ENCODE measurements around the gene BICD2. TPM values are rescaled to one million over a fixed set of nuclear protein-coding genes. Genes with fewer than 3 reads are reported as not detected.

BICD2 gene
- total and polyA plus RNA-seq, 2 of the 13 experiments (the other 11 are each of a cell fraction or from before 2014, with no cell fraction given), result 5.1 to 17.4 TPM

DNA sequence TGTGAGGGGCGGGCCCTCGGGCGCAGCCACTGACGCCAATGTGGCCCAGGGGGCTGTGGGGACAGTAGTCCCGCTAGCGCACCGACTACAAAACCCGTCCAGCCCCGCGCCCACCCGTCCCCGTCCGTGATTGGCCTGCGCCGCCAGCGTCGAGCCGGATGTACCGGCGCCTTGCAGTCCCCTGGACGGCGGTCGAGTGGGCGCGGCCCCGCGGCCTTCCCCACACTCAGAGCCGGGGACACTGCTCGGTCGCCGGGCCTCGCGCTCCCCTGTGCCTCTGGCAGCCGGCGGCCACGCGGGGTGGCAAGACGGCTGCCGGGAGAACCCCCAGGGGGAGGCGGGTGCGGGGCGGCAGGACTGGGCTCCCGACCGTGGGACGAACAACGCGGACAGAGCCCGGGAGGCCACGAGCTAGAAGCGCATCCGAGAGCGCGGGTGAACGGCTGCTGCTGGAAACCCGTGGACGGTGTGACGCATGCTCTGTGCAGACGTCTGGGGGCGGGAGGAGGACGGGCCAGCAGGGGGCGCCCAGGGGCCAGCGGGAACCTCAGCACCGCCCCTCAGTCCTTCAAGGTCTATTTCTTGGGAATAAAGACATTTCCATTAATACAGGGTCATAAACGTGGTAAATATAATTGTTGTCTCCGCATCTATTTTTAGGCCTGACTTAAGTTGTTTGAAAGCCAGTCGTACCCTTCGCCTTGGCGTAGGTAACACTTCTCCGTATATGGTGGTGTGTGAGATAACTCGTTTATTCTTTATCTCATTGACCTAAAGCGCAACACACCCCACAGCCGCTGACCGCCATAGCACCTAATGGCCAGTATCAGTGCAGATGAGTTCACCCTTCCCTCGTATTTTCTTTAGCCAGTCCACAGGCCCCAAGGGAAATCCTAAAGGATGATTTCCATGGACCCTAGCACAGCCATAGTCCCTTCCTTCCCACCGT is 629 bp upstream of the BICD2 start (continued):
- TF ChIP-seq, protein P1, sequence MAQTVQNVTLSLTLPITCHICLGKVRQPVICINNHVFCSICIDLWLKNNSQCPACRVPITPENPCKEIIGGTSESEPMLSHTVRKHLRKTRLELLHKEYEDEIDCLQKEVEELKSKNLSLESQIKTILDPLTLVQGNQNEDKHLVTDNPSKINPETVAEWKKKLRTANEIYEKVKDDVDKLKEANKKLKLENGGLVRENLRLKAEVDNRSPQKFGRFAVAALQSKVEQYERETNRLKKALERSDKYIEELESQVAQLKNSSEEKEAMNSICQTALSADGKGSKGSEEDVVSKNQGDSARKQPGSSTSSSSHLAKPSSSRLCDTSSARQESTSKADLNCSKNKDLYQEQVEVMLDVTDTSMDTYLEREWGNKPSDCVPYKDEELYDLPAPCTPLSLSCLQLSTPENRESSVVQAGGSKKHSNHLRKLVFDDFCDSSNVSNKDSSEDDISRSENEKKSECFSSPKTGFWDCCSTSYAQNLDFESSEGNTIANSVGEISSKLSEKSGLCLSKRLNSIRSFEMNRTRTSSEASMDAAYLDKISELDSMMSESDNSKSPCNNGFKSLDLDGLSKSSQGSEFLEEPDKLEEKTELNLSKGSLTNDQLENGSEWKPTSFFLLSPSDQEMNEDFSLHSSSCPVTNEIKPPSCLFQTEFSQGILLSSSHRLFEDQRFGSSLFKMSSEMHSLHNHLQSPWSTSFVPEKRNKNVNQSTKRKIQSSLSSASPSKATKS (CRISPR knock-in tag; IDR thresholded peaks at IDR 0.05), result 0 out of 2 replicates have a peak, but pooled peaks have one; percentile 40
- TF ChIP-seq ZIK1 (CRISPR knock-in tag; IDR thresholded peaks at IDR 0.05; ENCODE audit: borderline replicate concordance, low read depth) (no peak), RFXANK (CRISPR knock-in tag; IDR thresholded peaks at IDR 0.05) (no peak; the same call in 1 of the 2 replicates), CHCHD3 (CRISPR knock-in tag; IDR thresholded peaks at IDR 0.05) (no peak; the same call in none of the 2 replicates), NR2C2 (CRISPR knock-in tag; IDR thresholded peaks at IDR 0.05; ENCODE audit: borderline replicate concordance) (peak; percentile 72), ZNF557 (CRISPR knock-in tag; IDR thresholded peaks at IDR 0.05) (no peak), TRIM24 (CRISPR knock-in tag; IDR thresholded peaks at IDR 0.05) (no peak), ZFP1 (CRISPR knock-in tag; IDR thresholded peaks at IDR 0.05) (0 out of 2 replicates have a peak, but pooled peaks have one; percentile 19), BRD4 (CRISPR knock-in tag; IDR thresholded peaks at IDR 0.05) (0 out of 2 replicates have a peak, but pooled peaks have one; percentile 52), SUZ12 (IDR thresholded peaks at IDR 0.05; ENCODE audit: low read depth, low read length) (peak; percentile 62; the same call in 1 of the 2 replicates), ZFP36 (IDR thresholded peaks at IDR 0.05; ENCODE audit: borderline replicate concordance, low read depth, low read length, partially characterized antibody) (no peak), TBX2 (CRISPR knock-in tag; IDR thresholded peaks at IDR 0.05; ENCODE audit: borderline replicate concordance) (peak; percentile 88), JUND (CRISPR knock-in tag; IDR thresholded peaks at IDR 0.05) (no peak; the same call in 1 of the 2 replicates), MAZ (IDR thresholded peaks at IDR 0.05; ENCODE audit: borderline replicate concordance, low read depth, low read length) (no peak), MAZ (CRISPR knock-in tag; IDR thresholded peaks at IDR 0.05; ENCODE audit: low read depth) (peak; percentile 85)
- TF ChIP-seq, protein P2, sequence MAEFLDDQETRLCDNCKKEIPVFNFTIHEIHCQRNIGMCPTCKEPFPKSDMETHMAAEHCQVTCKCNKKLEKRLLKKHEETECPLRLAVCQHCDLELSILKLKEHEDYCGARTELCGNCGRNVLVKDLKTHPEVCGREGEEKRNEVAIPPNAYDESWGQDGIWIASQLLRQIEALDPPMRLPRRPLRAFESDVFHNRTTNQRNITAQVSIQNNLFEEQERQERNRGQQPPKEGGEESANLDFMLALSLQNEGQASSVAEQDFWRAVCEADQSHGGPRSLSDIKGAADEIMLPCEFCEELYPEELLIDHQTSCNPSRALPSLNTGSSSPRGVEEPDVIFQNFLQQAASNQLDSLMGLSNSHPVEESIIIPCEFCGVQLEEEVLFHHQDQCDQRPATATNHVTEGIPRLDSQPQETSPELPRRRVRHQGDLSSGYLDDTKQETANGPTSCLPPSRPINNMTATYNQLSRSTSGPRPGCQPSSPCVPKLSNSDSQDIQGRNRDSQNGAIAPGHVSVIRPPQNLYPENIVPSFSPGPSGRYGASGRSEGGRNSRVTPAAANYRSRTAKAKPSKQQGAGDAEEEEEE (CRISPR knock-in tag; IDR thresholded peaks at IDR 0.05; ENCODE audit: borderline replicate concordance), result no peak
- TF ChIP-seq, protein P3, sequence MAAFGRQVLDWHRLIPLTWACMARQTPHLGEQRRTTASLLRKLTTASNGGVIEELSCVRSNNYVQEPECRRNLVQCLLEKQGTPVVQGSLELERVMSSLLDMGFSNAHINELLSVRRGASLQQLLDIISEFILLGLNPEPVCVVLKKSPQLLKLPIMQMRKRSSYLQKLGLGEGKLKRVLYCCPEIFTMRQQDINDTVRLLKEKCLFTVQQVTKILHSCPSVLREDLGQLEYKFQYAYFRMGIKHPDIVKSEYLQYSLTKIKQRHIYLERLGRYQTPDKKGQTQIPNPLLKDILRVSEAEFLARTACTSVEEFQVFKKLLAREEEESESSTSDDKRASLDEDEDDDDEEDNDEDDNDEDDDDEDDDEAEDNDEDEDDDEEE (CRISPR knock-in tag; IDR thresholded peaks at IDR 0.05), result peak; percentile 56; the same call in 1 of the 2 replicates
- TF ChIP-seq, protein P4, sequence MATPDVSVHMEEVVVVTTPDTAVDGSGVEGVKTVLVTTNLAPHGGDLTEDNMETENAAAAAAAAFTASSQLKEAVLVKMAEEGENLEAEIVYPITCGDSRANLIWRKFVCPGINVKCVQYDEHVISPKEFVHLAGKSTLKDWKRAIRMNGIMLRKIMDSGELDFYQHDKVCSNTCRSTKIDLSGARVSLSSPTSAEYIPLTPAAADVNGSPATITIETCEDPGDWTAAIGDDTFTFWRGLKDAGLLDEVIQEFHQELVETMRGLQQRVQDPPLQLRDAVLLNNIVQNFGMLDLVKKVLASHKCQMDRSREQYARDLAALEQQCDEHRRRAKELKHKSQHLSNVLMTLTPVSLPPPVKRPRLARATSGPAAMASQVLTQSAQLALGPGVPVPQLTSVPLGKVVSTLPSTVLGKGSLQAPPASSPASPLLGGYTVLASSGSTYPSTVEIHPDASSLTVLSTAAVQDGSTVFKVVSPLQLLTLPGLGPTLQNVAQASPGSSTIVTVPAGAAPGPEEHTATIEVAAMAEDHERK (CRISPR knock-in tag; IDR thresholded peaks at IDR 0.05; ENCODE audit: low read depth), result peak; percentile 45; the same call in 1 of the 2 replicates
- TF ChIP-seq, protein P5, sequence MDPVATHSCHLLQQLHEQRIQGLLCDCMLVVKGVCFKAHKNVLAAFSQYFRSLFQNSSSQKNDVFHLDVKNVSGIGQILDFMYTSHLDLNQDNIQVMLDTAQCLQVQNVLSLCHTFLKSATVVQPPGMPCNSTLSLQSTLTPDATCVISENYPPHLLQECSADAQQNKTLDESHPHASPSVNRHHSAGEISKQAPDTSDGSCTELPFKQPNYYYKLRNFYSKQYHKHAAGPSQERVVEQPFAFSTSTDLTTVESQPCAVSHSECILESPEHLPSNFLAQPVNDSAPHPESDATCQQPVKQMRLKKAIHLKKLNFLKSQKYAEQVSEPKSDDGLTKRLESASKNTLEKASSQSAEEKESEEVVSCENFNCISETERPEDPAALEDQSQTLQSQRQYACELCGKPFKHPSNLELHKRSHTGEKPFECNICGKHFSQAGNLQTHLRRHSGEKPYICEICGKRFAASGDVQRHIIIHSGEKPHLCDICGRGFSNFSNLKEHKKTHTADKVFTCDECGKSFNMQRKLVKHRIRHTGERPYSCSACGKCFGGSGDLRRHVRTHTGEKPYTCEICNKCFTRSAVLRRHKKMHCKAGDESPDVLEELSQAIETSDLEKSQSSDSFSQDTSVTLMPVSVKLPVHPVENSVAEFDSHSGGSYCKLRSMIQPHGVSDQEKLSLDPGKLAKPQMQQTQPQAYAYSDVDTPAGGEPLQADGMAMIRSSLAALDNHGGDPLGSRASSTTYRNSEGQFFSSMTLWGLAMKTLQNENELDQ (CRISPR knock-in tag; IDR thresholded peaks at IDR 0.05; ENCODE audit: borderline replicate concordance), result no peak

Measured in HepG2 (cell line).